Posterior cingulate gyrus (tissue), 11 donors: ENCODE measurements around the gene YY1.
"Not testable (repeated sequence)": the region's sequence is repeated elsewhere in the genome, so short reads cannot be mapped to it uniquely, and the experiment has no call there.

Experiments
- DNase-seq, 10 donors: peaks; one replicate each; pipeline versions ENCODE4 v3.0.0 to v3.0.0-alpha.2; 2020 to 2021; ENCODE audit warnings: mixed read lengths in 3 of 10
- intact Hi-C: fragments of 100-400 bp; cut with DNase I; formaldehyde crosslinking; loops from one replicate; pipeline ENCODE4 v1.15.1; 2023

YY1 gene

DNA sequence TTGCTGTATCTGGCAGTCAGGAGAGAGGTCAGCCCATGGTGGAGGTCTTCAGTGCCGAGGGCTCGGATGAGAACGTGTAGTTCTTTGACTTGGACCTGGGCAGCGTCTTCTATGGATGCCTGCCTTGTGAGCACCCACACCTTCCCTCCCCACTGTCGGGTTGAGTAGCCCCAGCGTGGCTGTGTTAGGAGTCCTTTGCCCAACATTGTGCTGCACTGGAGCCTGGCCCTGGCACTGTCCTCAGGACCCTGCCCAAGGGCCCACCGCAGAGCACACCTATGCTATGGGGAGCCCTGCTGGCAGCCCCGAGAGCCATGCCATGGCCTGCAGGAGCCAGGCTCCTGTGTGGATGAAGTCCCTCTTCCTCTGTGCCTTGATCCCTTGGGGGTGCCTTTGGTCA is 40.6 kb downstream of the YY1 start:
- no peak for DNase-seq
- intact Hi-C loops, result no loop called here

DNA sequence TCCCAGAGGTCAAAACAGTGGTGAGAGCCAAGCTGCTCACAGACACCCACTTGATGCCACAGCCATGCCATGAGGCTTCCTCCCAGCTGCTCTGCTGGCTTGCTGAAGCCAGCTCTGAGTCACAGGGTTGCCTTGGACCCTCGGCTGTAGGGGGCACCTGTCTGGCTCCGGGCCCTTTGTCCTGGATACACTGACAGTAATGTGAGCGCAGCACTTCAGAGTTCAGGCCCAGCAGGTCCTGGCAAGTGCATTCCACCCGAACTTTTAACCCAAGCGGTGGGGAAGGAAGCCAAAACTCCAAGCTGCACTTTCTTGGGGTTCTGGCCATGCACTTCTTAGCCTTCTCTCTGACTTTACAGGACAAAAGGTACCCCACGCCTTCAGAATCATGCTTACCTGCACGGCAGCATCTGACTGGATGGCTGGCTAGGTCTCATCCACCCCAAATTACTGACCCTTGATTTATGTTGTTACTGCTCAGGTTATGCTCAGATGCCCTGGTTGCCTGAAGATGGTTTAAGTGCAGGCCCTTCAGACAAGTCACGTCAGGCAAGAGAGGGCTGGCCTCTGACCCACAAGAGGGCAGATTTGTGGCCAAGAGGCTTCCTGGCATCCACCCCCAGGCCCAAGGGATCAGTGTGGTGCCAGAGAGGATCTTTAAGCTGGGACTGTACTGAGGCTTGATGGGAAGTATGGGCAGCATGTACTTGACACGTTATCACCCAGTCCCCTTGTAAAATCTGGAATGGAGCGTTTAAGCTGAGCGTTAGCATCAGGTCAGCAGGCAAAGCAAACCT is 42.5 kb downstream of the YY1 start:
- no peak for DNase-seq
- intact Hi-C loops, result no loop called here

DNA sequence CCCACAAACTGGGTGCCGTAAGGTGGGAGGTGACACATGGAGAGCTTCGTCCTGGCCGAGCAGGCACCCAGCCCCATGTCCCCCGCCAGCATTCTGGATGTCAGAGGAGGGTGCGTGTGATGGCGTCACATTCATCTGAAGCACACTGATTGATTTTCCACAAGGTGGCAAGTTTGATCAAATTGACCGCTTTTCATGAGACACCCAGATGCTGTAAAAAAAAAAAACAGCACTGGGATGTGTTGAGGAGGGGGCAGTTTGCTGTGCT is 43.1 kb downstream of the YY1 start:
- intact Hi-C loops, result no loop called here
- DNase-seq, result no peak

DNA sequence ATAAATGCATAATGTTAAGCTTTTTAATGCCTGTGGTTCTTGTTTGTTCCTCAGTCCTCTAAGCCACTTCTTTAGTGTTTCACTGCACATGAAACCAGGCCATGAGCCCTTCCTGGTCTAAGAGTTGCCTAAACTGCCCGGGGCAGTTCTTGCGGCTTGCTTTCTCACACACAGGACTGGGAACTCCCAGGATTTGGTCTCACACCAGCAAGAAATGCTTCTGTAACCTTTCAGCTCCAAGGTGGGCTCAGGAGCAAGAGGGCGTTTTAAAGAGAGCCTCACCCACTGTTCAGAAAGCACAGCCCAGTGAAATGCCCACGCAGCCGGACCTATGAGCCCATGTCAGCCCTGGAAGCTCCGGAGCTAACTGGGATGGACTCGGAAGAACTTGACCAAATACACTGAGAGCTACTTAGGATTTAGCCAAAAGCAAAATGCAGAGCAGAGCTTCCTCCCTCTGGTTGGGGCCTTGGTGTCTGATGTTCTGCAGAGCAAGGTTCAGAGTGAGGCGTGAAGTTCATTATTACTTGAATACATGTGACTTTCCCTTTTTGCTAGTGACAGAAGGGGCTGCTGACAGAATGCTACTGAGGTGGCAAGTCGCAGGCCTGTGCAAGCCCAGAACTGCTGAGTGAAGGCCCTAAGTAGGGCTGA is 43.9 kb downstream of the YY1 start:
- no peak for DNase-seq
- intact Hi-C loops, result no loop called here

DNA sequence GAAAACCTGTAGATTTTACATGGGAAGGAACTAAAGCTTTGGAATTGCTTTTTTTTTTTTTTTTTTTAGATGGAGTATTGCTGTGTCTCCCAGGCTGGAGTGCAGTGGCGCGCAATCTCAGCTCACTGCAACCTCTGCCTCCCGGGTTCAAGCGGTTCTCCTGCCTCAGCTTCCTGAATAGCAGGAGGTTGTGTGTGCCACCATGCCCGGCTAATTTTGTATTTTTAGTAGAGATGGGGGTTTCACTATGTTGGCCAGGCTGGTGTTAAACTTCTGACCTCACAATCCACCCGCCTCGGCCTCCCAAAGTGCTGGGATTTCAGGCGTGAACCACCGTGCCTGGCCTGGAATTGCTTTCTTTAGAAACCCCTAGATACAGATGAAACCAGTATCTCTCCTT is 44.5 kb downstream of the YY1 start:
- intact Hi-C loops, DNase-seq: not testable (repeated sequence)

DNA sequence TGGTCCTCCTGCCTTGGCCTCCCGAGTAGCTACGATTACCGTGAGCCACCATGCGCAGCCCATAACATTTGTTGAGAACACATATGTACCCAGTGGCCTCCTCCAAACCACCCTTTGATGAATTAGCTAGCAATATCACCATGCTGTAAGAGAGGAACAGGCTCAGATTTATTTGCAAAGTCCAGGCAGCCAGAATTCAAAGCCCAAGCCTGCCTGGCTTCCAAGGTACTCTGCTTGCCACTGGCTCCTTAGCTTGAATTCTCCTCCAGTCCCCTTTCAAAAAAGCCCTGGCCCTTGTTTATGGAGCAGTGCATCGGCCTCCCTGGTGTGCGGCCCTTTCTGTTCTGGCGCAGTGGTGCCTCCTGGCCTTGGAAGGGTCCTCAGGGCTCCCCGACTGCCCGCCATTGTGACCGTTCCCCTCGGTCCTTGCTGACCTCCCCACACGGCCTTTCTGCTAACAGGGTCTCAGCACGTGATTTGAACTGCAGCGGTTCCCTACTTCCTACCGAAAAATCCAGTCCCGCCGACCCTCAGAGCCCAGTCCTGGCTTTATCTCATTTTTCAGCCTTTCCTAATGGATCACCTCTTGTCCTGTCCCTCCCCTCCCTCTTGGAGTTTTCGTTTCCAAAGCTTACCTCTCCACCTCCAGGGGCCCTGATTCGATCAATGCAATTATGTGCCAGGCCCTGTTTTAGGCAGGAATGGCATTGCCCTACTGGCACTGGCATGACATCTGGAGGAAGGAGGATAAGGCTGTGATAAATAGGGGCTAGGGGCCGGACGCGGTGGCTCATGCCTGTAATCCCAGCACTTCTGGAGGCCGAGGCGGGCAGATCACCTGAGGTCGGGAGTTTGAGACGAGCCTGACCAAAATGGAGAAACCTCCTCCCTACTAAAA is 45.3 kb downstream of the YY1 start:
- intact Hi-C loops, result no loop called here
- peak in 1 of 10 donors; percentile 76 for DNase-seq

DNA sequence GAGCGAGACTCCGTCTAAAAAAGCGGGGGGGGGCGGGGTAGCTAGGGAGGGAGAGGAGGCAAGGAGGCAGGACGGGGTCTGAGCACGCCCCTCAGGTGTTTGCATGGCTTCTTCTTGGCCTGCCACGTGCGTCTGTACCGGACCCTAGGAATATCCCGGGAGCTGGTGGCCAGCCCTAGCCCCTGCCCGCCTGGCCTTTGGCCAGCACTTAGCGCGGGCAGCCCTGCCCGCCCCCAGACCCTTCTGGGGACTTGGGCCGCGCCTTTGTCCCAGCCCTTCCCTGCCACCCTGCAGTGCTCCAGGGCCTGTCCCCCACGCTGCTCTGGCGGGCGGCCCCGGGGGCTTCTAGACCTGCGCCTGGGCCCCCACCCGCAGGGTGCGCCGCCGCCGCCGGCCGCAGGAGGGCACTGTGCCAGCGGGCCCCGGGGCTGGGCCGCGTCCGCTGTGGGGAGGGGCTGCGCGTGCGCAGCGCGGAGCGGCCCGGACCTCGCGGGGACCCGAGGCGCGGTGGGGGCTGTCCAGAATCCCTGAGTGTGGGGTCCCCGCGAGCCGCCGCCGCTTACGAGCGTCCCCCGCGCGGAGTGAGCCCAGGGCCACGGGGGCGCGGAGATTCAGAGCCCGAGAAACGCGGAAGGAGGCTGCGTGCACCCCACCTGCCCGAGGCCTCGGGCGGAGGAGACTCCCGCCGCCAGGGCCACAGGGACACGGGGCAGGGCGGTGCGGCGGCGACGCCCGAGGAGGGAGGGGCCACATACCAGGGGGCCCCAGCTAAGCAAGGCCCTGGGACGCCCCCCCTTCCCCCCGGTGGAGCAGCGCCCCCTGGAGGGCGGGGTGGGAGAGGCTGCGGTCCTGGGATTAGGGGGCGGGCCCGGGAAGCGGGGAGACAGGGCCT is 46.3 kb downstream of the YY1 start:
- DNase-seq, result peak in 7 of 10 donors; percentile 51 to 95 (median 76)
- intact Hi-C loops, result loop anchor here (1.0 to 5.0 kb wide), 2 partner anchors 45 to 92 kb away; partner anchors contain the start of gene WDR25

DNA sequence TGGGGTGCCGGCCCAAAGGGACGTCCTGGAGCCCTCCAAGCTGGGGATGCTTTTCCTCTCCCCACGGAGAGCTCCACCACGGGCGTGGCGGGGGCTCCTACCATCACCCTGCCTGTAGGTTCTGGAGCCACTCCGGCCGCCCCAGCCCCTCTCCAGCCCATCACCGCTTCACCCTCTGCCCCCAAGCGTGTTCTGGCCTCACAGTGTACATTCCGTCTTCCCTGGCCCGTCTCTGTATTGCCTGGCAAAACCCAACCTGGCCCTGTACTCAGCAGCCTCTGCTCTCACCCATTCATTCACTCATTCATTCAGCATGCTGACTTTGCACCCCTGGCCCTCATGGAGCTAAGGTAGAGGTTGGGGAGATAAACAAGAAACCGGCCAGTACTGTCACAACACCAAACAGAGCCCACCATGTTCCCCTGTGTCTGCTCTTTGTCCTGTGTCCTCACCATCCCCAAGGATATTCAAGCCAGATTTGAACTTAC is 47.0 kb downstream of the YY1 start:
- peak in 1 of 10 donors; percentile 83 for DNase-seq

DNA sequence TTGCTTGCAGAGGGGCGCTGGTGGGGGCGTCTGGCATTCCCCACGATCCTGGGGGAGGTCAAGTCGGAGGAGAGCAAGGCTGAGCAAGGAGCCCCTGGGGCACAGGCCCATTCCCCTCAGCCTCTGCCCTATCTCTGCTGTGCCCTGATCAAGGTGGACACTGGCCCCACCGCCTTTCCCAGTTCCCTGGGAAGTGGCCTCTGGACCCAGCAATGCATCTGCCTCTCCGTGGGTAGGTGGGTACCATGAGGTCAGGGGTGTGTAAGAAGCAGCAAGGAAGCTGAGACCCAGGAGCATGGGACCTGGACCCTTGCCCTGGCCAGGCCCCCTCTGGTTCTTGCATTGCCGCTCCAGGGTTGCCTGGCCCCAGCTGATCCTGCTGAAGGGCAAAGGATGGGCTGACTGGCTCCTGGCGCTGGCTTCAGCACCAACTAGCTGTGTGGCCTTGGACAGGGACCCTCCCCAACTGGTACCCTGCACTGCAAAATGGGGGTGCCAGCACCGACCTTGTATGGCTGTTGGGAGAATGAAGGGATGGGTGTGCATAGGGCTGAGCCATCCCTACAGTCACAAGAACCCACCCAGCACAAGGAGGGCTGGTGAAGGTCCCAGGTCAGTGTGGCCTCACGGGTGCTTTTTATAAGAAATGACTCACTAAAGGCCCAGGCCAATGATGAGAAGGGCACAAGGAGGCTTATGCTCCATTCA is 47.7 kb downstream of the YY1 start:
- intact Hi-C loops, result loop anchor here (5.0 kb wide), 1 partner anchor 91 kb away; the partner anchor contains the start of gene WDR25
- DNase-seq, result peak in 1 of 10 donors; percentile 77

More for the DNA sequence above, 47.0 kb downstream of the YY1 start:
- intact Hi-C loops, result loop anchor here (1.0 to 5.0 kb wide), 2 partner anchors 46 to 91 kb away; partner anchors contain the start of gene WDR25

DNA sequence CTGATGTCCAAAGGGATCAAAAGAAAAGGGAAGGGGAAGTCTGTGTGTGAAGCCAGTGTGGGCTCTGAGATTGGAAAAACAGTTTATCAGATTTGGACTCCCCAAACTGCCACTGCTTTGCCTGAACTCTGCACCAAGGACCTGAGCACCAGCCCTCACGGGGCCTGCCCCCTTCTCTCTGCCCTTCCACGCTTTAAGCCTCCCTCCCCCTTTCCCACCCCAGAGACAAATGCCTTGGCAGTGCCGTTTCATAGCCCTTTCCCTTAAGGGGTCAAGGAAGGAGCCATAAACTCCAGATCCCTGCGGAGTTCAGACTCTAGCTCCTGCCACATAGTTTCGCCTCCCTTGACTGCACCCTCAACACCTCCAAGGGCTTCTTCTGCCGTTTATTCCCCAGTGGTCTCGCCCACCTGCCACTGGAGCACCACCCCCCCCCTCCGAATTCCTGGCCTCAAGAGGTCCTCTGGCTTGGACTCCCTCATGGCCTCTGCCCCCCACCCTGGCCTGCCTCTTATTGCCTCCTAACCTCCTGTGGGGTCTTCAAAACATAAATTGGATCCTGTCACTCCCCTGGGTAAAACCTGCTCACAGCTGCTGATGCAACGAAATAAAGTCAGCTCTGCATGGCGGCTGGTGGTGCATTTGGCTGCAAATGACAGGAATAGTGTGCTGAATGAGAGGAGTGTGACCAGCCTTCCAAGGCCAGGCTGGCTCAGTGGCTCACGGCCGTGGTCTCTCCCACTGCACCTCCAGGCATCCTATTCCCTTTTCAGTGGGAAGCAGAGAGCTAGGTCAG is 48.5 kb downstream of the YY1 start:
- intact Hi-C loops, result loop anchor here (5.0 kb wide), 1 partner anchor 90 kb away; the partner anchor contains the start of gene WDR25
- peak in 1 of 10 donors; percentile 31 for DNase-seq

DNA sequence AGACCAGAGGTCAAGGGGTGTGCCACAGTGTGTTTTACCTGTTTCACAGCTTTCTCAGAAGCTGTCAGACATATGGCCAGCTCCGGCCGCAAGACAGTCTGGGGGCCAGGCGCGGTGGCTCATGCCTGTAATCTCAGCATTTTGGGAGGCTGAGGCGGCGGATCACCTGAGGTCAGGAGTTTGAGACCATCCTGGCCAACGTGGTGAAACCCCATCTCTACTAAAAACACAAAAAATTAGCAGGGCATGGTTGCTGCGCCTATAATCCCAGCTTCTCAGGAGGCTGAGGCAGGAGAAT is 49.0 kb downstream of the YY1 start:
- intact Hi-C loops, result loop anchor here (5.0 kb wide), 1 partner anchor 89 kb away; the partner anchor contains the start of gene WDR25
- DNase-seq, result not testable (repeated sequence)

DNA sequence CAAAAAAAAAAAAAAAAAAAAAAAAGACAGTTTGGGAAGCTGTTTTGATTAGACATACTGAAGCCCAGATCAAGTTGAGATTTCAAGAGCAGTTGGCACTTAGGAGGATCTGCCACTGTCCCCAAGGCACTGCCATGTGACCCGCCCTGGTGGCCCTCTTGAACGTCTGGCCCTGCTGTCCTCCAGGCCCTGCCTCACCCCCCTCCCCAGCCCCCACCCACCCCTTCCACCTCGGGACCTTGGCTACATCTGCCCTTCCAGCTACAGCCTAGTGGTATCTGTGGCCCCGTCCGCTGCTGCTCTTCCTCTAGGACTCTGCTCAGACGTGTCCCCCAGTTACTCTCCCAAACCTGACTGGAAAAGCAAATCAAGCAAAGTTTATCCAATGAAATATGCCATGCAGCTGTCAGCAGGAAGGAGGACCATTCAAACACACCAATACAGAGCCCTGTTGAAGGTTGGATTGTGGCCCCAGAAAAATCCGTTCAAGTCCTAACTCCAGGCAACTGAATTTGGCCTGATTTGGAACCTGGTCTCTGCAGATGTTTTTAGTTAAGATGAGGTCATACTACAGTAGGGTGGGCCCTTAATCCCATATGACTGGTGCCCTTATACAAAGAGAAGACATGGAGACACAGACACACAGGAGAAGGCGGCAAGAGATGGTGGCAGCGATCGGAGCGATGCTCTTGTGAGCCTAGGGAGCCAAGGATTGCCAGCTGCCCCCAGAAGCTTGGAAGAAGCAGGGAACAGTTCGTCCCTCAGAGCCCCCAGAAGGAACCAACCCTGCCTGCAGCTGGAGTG is 49.6 kb downstream of the YY1 start:
- peak in 1 of 10 donors; percentile 61 for DNase-seq
- intact Hi-C loops, result loop anchor here (5.0 kb wide), 1 partner anchor 89 kb away; the partner anchor contains the start of gene WDR25

DNA sequence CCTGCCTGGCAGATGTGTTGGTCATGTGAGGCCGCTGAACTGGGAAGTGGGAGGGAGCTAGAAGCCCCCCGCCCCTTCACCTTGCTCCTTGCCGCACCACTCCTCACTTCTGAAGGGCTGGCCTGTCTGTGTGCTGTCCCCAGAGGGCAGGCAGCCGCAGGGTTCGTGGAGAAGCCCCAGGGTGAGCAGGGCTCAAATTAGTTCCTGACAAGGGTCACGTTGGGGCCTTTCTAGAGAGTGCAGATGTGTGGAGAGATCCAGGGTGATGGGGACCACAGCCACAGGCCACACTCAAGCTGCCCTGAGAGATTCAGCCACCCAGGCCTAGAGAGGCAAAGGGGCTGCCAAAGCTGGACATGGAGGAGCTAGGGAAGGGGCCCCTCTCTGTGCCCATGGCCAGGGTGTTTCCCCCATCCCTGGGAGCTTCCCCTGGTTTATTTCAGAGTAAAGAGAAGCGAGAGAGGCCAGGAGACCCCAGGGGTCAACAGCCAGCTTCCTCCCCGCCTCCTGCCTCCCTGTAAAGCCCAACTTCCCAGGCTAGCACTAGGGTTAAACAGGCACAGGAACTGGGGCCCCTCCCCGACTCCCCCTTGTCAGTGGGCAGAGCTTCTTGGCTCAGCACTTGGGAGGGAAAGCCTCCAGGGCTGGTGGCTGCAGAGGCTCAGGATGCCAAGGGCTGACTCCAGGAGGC is 51.1 kb downstream of the YY1 start:
- intact Hi-C loops, result loop anchor here (5.0 kb wide), 1 partner anchor 87 kb away; the partner anchor contains the start of gene WDR25
- peak in 2 of 10 donors; percentile 9 to 48 for DNase-seq

DNA sequence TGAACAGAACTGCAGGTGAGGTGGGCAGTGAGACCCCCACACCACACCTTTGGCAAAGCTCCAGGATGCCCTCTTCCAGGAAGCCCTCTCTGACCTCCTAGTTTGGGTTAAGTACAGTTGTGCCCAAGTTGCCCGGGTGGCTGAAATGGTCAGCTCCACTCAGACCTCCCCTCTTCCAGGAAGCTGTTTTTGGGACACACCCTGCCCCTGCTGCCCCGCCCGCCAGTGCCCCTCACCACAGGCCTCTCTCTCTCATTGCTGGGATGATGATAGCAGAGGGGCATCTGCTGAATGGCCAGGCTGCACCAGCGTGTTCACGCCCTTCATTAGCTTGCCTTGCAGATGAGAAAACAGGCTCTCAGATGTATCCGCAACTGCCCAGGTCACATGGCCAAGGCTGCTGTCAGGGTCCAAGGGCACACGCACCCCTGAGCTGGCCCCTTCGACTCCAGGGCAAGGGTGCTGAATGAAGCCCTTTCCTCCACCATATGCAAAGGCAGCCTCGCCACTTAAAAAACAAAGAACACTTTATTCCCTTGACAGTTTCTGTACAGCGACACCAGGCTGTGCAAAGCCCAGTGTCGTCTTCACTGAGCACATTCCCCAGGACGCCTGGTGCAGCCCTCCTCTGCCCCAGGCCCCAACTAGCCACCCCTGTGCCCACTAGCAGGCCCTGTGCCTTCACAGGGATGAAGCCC is 51.8 kb downstream of the YY1 start:
- intact Hi-C loops, result no loop called here
- DNase-seq, result peak in 3 of 10 donors; percentile 15 to 62 (median 38)

DNA sequence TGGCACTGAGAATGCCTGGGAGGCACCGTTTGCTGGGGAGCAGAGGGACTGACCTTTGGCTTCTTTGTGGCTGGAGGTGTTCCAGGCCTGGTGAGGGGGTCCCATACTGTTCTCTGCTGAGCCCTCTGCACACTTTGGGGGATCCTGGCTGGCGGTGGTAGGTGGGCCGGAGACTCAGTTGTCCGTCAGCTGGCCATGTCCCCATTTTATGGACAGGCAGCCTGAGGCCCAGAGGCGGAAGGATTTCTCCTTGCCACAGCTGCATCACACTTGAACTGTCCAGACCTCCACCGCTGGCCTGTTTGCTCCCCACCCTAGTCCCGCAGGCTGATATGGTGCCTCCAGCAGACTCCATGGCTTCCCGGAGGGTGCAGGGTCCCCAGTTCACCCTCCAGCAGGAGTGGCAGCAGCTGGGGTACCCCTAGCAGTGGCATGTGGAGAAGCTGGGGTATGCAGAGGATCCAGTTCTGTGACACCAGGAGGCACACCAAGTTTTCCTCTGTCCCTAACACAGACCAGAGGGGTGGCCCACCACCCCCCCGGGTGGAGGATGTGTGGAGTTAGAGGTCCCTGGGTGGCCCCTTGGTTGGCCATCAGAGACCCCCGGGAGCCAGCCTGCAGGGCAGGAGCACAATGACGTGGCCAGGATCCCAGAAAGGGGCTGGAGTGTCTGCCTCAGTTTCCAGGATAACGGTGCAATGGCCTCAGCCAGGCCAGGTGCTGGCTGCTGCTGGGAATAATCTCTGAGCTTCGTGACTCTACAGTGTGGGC is 52.5 kb downstream of the YY1 start:
- peak in 1 of 10 donors; percentile 27 for DNase-seq

More for the DNA sequence above, 52.5 kb downstream of the YY1 start:
- intact Hi-C loops, result no loop called here
